Measurements from ENCODE around the gene TMEM231.
"Not testable (repeated sequence)": the region's sequence is repeated elsewhere in the genome, so short reads cannot be mapped to it uniquely, and the experiment has no call there.

Gene TMEM231

GRCh38 chr16:75555707-75556430, at the start of gene TMEM231:
TMEM231 (minus strand) TSS chr16:75556252; CDS start chr16:75556209, 43 bp downstream.
- DNase-seq: peak; percentile 39

- DNase-seq: no peak
Observed at GRCh38 chr16:75603241-75603640, 47.2 kb upstream of the TMEM231 start.

- no peak for DNase-seq
Observed at GRCh38 chr16:75599452-75600277, 43.6 kb upstream of the TMEM231 start.

GRCh38 chr16:75593825-75594820, 38.1 kb upstream of the TMEM231 start:
- no peak for DNase-seq

- no peak for DNase-seq
Observed at GRCh38 chr16:75593308-75593707, 37.3 kb upstream of the TMEM231 start.

- DNase-seq: not testable (repeated sequence)
Observed at GRCh38 chr16:75591927-75592326, 35.9 kb upstream of the TMEM231 start.

GRCh38 chr16:75590920-75591843, 35.1 kb upstream of the TMEM231 start:
- no peak for DNase-seq

GRCh38 chr16:75589306-75589705, 33.3 kb upstream of the TMEM231 start:
- DNase-seq: no peak

- no peak for DNase-seq
Observed at GRCh38 chr16:75588716-75589115, 32.7 kb upstream of the TMEM231 start.

- DNase-seq: no peak
Observed at GRCh38 chr16:75584108-75584507, 28.1 kb upstream of the TMEM231 start.

GRCh38 chr16:75579281-75579834, 23.3 kb upstream of the TMEM231 start:
- no peak for DNase-seq

- DNase-seq: no peak
Observed at GRCh38 chr16:75578725-75579124, 22.7 kb upstream of the TMEM231 start.

GRCh38 chr16:75578212-75578611, 22.2 kb upstream of the TMEM231 start:
- DNase-seq: no peak

GRCh38 chr16:75576384-75576811, 20.3 kb upstream of the TMEM231 start:
- DNase-seq: no peak

- no peak for DNase-seq
Observed at GRCh38 chr16:75575958-75576357, 19.9 kb upstream of the TMEM231 start.

- no peak for DNase-seq
Observed at GRCh38 chr16:75573955-75574354, 17.9 kb upstream of the TMEM231 start.

GRCh38 chr16:75572864-75573542, 17.0 kb upstream of the TMEM231 start:
- no peak for DNase-seq

GRCh38 chr16:75570396-75571065, 14.5 kb upstream of the TMEM231 start:
- DNase-seq: no peak

- no peak for DNase-seq
Observed at GRCh38 chr16:75567911-75568310, 11.9 kb upstream of the TMEM231 start.

- no peak for DNase-seq
Observed at GRCh38 chr16:75566758-75567255, 10.8 kb upstream of the TMEM231 start.
